GM12875 (cell line): Measurements from ENCODE around the gene TAF1B.

ENCODE experiments used
- H3K4me3 ChIP-seq: one replicate; pipeline ENCODE4 v1.5.1; 2011; ENCODE audit warnings: low read depth, low read length, control low read depth
- CTCF ChIP-seq: IDR thresholded peaks from 2 replicates; pipeline ENCODE4 v1.5.1; 2011; ENCODE audit warnings: low read depth, mild to moderate bottlenecking, control low read depth, inconsistent platforms, low read length, moderate library complexity, borderline replicate concordance; ENCODE audit not compliant: insufficient read depth

Gene TAF1B

GRCh38 chr2:9885036-9885684 lies 41.9 kb downstream of the TAF1B start:
- TF ChIP-seq CTCF = no peak
- no peak overlapping the region for H3K4me3 ChIP-seq

GRCh38 chr2:9887513-9887912 lies 44.2 kb downstream of the TAF1B start:
- H3K4me3 ChIP-seq = no peak overlapping the region
- no peak for TF ChIP-seq CTCF

- H3K4me3 ChIP-seq = no peak overlapping the region
- no peak for TF ChIP-seq CTCF
These were observed 46.6 kb downstream of the TAF1B start for GRCh38 chr2:9889812-9890261.

GRCh38 chr2:9892236-9892635 lies 49.0 kb downstream of the TAF1B start:
- no peak for TF ChIP-seq CTCF

GRCh38 chr2:9895669-9896590 lies 52.7 kb downstream of the TAF1B start:
- H3K4me3 ChIP-seq = no peak overlapping the region

More at GRCh38 chr2:9892236-9892635, 49.0 kb downstream of the TAF1B start:
- no peak overlapping the region for H3K4me3 ChIP-seq

GRCh38 chr2:9897331-9897737 lies 54.1 kb downstream of the TAF1B start:
- H3K4me3 ChIP-seq = no peak overlapping the region
- no peak for TF ChIP-seq CTCF

More at GRCh38 chr2:9895669-9896590, 52.7 kb downstream of the TAF1B start:
- TF ChIP-seq CTCF = no peak
